HUES64 (cell line): ENCODE data around the gene MGLL.

Experiments
- H3K27ac ChIP-seq: 2 replicates; pipeline ENCODE4 v1.7.0; 2013; ENCODE audit warnings: low read depth, low read length, inconsistent platforms
- H3K27me3 ChIP-seq: 2 replicates; pipeline ENCODE4 v1.6.1; 2013; ENCODE audit warnings: mild to moderate bottlenecking, low read length; ENCODE audit not compliant: insufficient read depth
- H3K36me3 ChIP-seq: 2 replicates; pipeline ENCODE4 v1.6.1; 2013; ENCODE audit warnings: mild to moderate bottlenecking, low read length; ENCODE audit not compliant: insufficient read depth
- H3K4me1 ChIP-seq: 2 replicates; pipeline ENCODE4 v1.6.1; 2013; ENCODE audit warnings: mild to moderate bottlenecking, low read length, moderate library complexity; ENCODE audit not compliant: insufficient read depth
- H3K4me3 ChIP-seq: 2 replicates; pipeline ENCODE4 v1.5.1; 2013; ENCODE audit warnings: mild to moderate bottlenecking, low read length, moderate library complexity
- H3K9ac ChIP-seq: 2 replicates; pipeline ENCODE4 v1.6.1; 2013; ENCODE audit warnings: mild to moderate bottlenecking, low read depth, low read length
- H3K9me3 ChIP-seq: 2 replicates; pipeline ENCODE4 v1.6.1; 2013; ENCODE audit warnings: low read depth, low read length; ENCODE audit not compliant: insufficient read depth
- WGBS: fragments of 150-250, 120-280 bp; methylation state at CpG from one replicate; pipeline ENCODE4 v1.1.7; 2013; ENCODE audit warnings: missing lambda C conversion rate; 5-methylcytosine and 5-hydroxymethylcytosine counted together

Gene MGLL

GRCh38 chr3:127679534-127680145, 142.7 kb downstream of the MGLL start:
- 91% methylated on average over 21 of the region's 21 CpGs for WGBS
- Histone ChIP-seq H3K27me3 (no peaks in the 10 kb centered on the region), H3K9me3 (no peaks in the 10 kb centered on the region), H3K27ac (no peak overlapping the region), H3K4me3 (no peak overlapping the region), H3K9ac (no peak overlapping the region), H3K4me1 (peaks cover 3% of the 10 kb centered on the region; the same call in 1 of the 2 replicates), H3K36me3 (no peaks in the 10 kb centered on the region)

GRCh38 chr3:127678611-127679533, 143.4 kb downstream of the MGLL start:
- Histone ChIP-seq H3K4me3 (no peak overlapping the region), H3K27ac (no peak overlapping the region), H3K36me3 (no peaks in the 10 kb centered on the region), H3K4me1 (peaks cover 3% of the 10 kb centered on the region; the same call in 1 of the 2 replicates), H3K9ac (no peak overlapping the region), H3K27me3 (peaks cover 4% of the 10 kb centered on the region; the same call in 1 of the 2 replicates), H3K9me3 (no peaks in the 10 kb centered on the region)
- WGBS = 88% methylated on average over 12 of the region's 12 CpGs

GRCh38 chr3:127678315-127678599, 144.1 kb downstream of the MGLL start:
- Histone ChIP-seq H3K4me1 (peaks cover 3% of the 10 kb centered on the region; the same call in 1 of the 2 replicates), H3K27me3 (peaks cover 9% of the 10 kb centered on the region; the same call in 1 of the 2 replicates), H3K27ac (no peak overlapping the region), H3K9me3 (no peaks in the 10 kb centered on the region), H3K36me3 (no peaks in the 10 kb centered on the region), H3K9ac (no peak overlapping the region), H3K4me3 (no peak overlapping the region)
- whole genome bisulfite sequencing = 96% methylated on average over 8 of the region's 8 CpGs

GRCh38 chr3:127677541-127678314, 144.6 kb downstream of the MGLL start:
- no peak overlapping the region for H3K27ac ChIP-seq
- peaks cover 9% of the 10 kb centered on the region; the same call in 1 of the 2 replicates for H3K27me3 ChIP-seq
- peaks cover 2% of the 10 kb centered on the region; the same call in 1 of the 2 replicates for H3K4me1 ChIP-seq
- H3K9ac ChIP-seq = no peak overlapping the region
- H3K36me3 ChIP-seq = no peaks in the 10 kb centered on the region
- no peak overlapping the region for H3K4me3 ChIP-seq
- WGBS = 91% methylated on average over 17 of the region's 17 CpGs
- no peaks in the 10 kb centered on the region for H3K9me3 ChIP-seq

GRCh38 chr3:127676921-127677351, 145.4 kb downstream of the MGLL start:
- Histone ChIP-seq H3K27ac (no peak overlapping the region), H3K4me1 (no peaks in the 10 kb centered on the region; the same call in 1 of the 2 replicates), H3K27me3 (peaks cover 11% of the 10 kb centered on the region; the same call in 1 of the 2 replicates), H3K4me3 (no peak overlapping the region), H3K9ac (no peak overlapping the region), H3K36me3 (no peaks in the 10 kb centered on the region), H3K9me3 (no peaks in the 10 kb centered on the region)
- 96% methylated on average over 21 of the region's 21 CpGs for WGBS

- no peak overlapping the region for H3K9ac ChIP-seq
- H3K4me3 ChIP-seq = no peak overlapping the region
- WGBS = 91% methylated on average over 4 of the region's 4 CpGs
- H3K27me3 ChIP-seq = peaks cover 16% of the 10 kb centered on the region; the same call in 1 of the 2 replicates
- no peaks in the 10 kb centered on the region for H3K9me3 ChIP-seq
- no peaks in the 10 kb centered on the region for H3K36me3 ChIP-seq
- H3K27ac ChIP-seq = no peak overlapping the region
- no peaks in the 10 kb centered on the region; the same call in 1 of the 2 replicates for H3K4me1 ChIP-seq
Measured at GRCh38 chr3:127676456-127676855, 145.9 kb downstream of the MGLL start.

- H3K9me3 ChIP-seq = no peaks in the 10 kb centered on the region
- no peaks in the 10 kb centered on the region; the same call in 1 of the 2 replicates for H3K4me1 ChIP-seq
- 92% methylated on average over 29 of the region's 29 CpGs for WGBS
- H3K4me3 ChIP-seq = no peak overlapping the region
- no peak overlapping the region for H3K9ac ChIP-seq
- no peaks in the 10 kb centered on the region for H3K36me3 ChIP-seq
- no peak overlapping the region for H3K27ac ChIP-seq
- peaks cover 16% of the 10 kb centered on the region; the same call in 1 of the 2 replicates for H3K27me3 ChIP-seq
Measured at GRCh38 chr3:127675651-127676391, 146.5 kb downstream of the MGLL start.

GRCh38 chr3:127674790-127675189, 147.5 kb downstream of the MGLL start:
- Histone ChIP-seq H3K4me3 (no peak overlapping the region), H3K9me3 (no peaks in the 10 kb centered on the region), H3K27ac (no peak overlapping the region), H3K9ac (no peak overlapping the region), H3K4me1 (no peaks in the 10 kb centered on the region; the same call in 1 of the 2 replicates), H3K36me3 (no peaks in the 10 kb centered on the region), H3K27me3 (peaks cover 16% of the 10 kb centered on the region; the same call in 1 of the 2 replicates)
- 90% methylated on average over 8 of the region's 8 CpGs for WGBS

GRCh38 chr3:127674101-127674721, 148.1 kb downstream of the MGLL start:
- Histone ChIP-seq H3K9ac (no peak overlapping the region), H3K4me1 (no peaks in the 10 kb centered on the region; the same call in 1 of the 2 replicates), H3K4me3 (peak overlapping the region; percentile 83; the same call in 1 of the 2 replicates), H3K9me3 (no peaks in the 10 kb centered on the region), H3K27ac (no peak overlapping the region), H3K36me3 (no peaks in the 10 kb centered on the region), H3K27me3 (peaks cover 16% of the 10 kb centered on the region; the same call in 1 of the 2 replicates)
- 88% methylated on average over 17 of the region's 17 CpGs for WGBS
